T-cell (primary cell): ENCODE data around the gene PCDHB12. TPM values are rescaled to one million over a fixed set of nuclear protein-coding genes. Genes with fewer than 3 reads are reported as not detected.

Source experiments
- ATAC-seq, 4 experiments: fragments of 200-7000 bp in 3 of 4; fragments of 150-1000 bp in 1 of 4; cut with Tn5 transposase; replicated peaks in 1 of 4; 1 replicate in 3 of 4; 2 replicates in 1 of 4; pipeline ENCODE4 v1.10.0; 2021; ENCODE audit warnings: moderate library complexity in 3 of 4, mild to moderate bottlenecking in 2 of 4, moderate number of reproducible peaks in 1 of 4
- CTCF ChIA-PET, 2 donors: fragments of 300-600 bp; sonication (Branson Sonifier 250); formaldehyde crosslinking; loops; one replicate each; lab custom pipeline; 2022; ENCODE audit warnings: antibody characterized with exemption in 2 of 2; lab: Charles Lee
- POLR2A ChIA-PET, 2 donors: fragments of 300-600 bp; sonication (Branson Sonifier 250); formaldehyde crosslinking; loops; one replicate each; lab custom pipeline; 2022; ENCODE audit warnings: antibody characterized with exemption in 2 of 2; lab: Charles Lee
- DNase-seq, 35 experiments: peaks; one replicate each; pipeline versions ENCODE4 v3.0.0 to v3.0.0-alpha.2; 2013 to 2023
- H3K27ac ChIP-seq: one replicate; pipeline ENCODE4 v1.5.1; 2013; ENCODE audit warnings: low read length
- H3K27me3 ChIP-seq, 2 experiments: replicated peaks in 1 of 2; 1 replicate in 1 of 2; 2 replicates in 1 of 2; pipeline versions ENCODE4 v1.6.1 to v1.7.0; 2013; ENCODE audit warnings: low read length in 1 of 2, mixed read lengths in 1 of 2; ENCODE audit not compliant: control insufficient read depth in 2 of 2, insufficient read depth in 2 of 2; ENCODE audit errors: extremely low read depth in 1 of 2
- H3K36me3 ChIP-seq, 2 donors: 1 replicate in 1 of 2; 2 replicates in 1 of 2; pipeline versions ENCODE4 v1.6.1 to v1.7.0; 2013; ENCODE audit warnings: low read length in 1 of 2; ENCODE audit not compliant: control insufficient read depth in 2 of 2, insufficient read depth in 1 of 2; ENCODE audit errors: extremely low read depth in 1 of 2
- H3K4me1 ChIP-seq, 2 experiments: 1 replicate in 1 of 2; 2 replicates in 1 of 2; pipeline versions ENCODE4 v1.6.1 to v1.7.0; 2013; ENCODE audit warnings: low read length in 2 of 2, mixed read lengths in 1 of 2; ENCODE audit not compliant: insufficient read depth in 2 of 2, control insufficient read depth in 1 of 2; ENCODE audit errors: extremely low read depth in 1 of 2
- H3K4me3 ChIP-seq, 2 donors: 1 replicate in 1 of 2; 2 replicates in 1 of 2; pipeline versions ENCODE4 v1.5.1 to v1.7.0; 2013; ENCODE audit warnings: mild to moderate bottlenecking in 2 of 2, low read length in 1 of 2, moderate library complexity in 1 of 2; ENCODE audit not compliant: control insufficient read depth in 1 of 2; ENCODE audit errors: extremely low read depth in 1 of 2
- H3K9me3 ChIP-seq: 2 replicates; pipeline ENCODE4 v1.7.0; 2013
- H3K27ac Mint-ChIP-seq, 2 donors: one replicate each; pipeline ENCODE4 v1.8.0; 2020 to 2021; ENCODE audit warnings: mild to moderate bottlenecking in 2 of 2, mixed read lengths in 2 of 2
- H3K27me3 Mint-ChIP-seq, 2 donors: one replicate each; pipeline ENCODE4 v1.8.0; 2021 to 2022; ENCODE audit warnings: mixed read lengths in 2 of 2
- H3K36me3 Mint-ChIP-seq: one replicate; pipeline ENCODE4 v1.8.0; 2021; ENCODE audit warnings: mixed read lengths
- H3K4me1 Mint-ChIP-seq, 3 donors: one replicate each; pipeline ENCODE4 v1.8.0; 2020 to 2022; ENCODE audit warnings: mixed read lengths in 3 of 3, mild to moderate bottlenecking in 1 of 3
- H3K4me3 Mint-ChIP-seq, 3 donors: one replicate each; pipeline ENCODE4 v1.8.0; 2020 to 2022; ENCODE audit warnings: mild to moderate bottlenecking in 3 of 3, mixed read lengths in 3 of 3, moderate library complexity in 3 of 3
- H3K9me3 Mint-ChIP-seq, 3 donors: one replicate each; pipeline ENCODE4 v1.8.0; 2020 to 2022; ENCODE audit warnings: mixed read lengths in 3 of 3
- WGBS: methylation state at CpG from one replicate; pipeline ENCODE4 v1.1.5; 2013; ENCODE audit warnings: missing lambda C conversion rate; ENCODE audit not compliant: insufficient coverage; 5-methylcytosine and 5-hydroxymethylcytosine counted together
- total RNA-seq, 35 experiments: library from RNA in 6 of 35; stranded (reverse) in 6 of 35; fragments of 120-200 nt in 1 of 35; gene quantifications; one replicate each; pipeline versions ENCODE4 v1.2.1 to v1.2.4 and lab custom pipeline; 2013 to 2026

PCDHB12 gene
- total RNA-seq, 5 donors from 2014 or later (not counting 1 experiment from before 2014, with no cell fraction given) = not detected

DNA sequence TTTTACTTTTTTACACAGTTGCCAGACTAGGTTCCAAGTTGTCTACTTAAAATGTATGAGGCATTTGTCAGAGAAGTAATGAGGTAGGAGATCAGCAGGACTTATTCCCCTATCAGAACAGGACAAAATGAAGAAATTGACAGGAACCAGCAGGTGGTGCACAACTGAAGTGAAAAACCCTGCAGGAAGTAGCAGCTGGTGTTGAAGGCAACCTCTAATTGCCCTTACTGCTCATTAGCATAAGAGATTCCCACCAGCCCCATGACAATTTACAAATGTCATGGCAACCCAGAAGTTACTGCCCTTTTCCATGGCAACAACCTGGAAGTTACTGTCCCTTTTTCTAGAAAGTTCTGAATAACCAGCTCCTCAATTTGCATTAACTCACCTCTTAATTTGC, 42.1 kb downstream of the PCDHB12 start:
- H3K27ac ChIP-seq = no peak overlapping the region
- H3K36me3 ChIP-seq = no peaks in the 10 kb centered on the region
- peaks cover 9 to 68% (median 60%) of the 10 kb centered on the region in 3 donors for H3K9me3 Mint-ChIP-seq
- H3K4me3 ChIP-seq = no peak overlapping the region
- no peak overlapping the region for H3K4me3 Mint-ChIP-seq
- ChIA-PET POLR2A (no interaction called here), CTCF (interaction anchor here in 1 of 2 donors (0.6 kb wide), 1 partner anchor 1091 kb away, joined by 3 read pairs; no protein-coding TSS in a partner anchor)
- H3K27me3 Mint-ChIP-seq = peaks cover 2 to 5% of the 10 kb centered on the region in 2 donors
- DNase-seq (no peak), ATAC-seq (no peak)
- H3K27ac Mint-ChIP-seq = no peak overlapping the region
- H3K4me1 Mint-ChIP-seq = no peaks in the 10 kb centered on the region
- H3K36me3 Mint-ChIP-seq = peaks cover 25% of the 10 kb centered on the region
- H3K27me3 ChIP-seq = peaks cover 0 to 8% of the 10 kb centered on the region in 2 experiments
- peaks cover 12% of the 10 kb centered on the region for H3K9me3 ChIP-seq
- no peaks in the 10 kb centered on the region for H3K4me1 ChIP-seq

DNA sequence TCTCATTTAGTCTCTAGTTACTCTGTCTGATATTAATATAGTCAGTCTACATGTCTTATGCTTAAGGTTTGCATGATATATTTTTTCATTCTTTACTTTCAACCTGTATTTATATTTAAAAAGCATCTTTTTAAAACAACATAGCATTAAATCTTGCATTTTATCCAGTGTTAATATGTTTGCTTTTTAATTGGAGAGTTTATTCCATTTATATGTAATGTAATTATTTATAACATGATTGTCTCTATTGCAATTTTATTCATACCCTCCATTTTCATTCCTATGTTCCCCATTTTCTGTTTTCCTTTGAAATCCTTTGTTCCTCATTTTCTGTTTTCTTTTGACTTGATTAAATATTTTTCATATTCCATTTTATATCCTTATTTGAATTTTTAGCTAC, 49.9 kb downstream of the PCDHB12 start:
- Histone ChIP-seq H3K27me3 (no peaks in the 10 kb centered on the region), H3K9me3 (peaks cover 32% of the 10 kb centered on the region), H3K4me1 (no peaks in the 10 kb centered on the region), H3K36me3 (no peaks in the 10 kb centered on the region), H3K27ac (no peak overlapping the region), H3K4me3 (no peak overlapping the region)
- H3K27ac Mint-ChIP-seq = no peak overlapping the region
- ATAC-seq = no peak
- ChIA-PET POLR2A (no interaction called here), CTCF (no interaction called here)
- H3K36me3 Mint-ChIP-seq = peaks cover 38% of the 10 kb centered on the region
- no peak for DNase-seq
- no peaks in the 10 kb centered on the region for H3K27me3 Mint-ChIP-seq
- H3K4me3 Mint-ChIP-seq = no peak overlapping the region
- peaks cover 13 to 69% (median 60%) of the 10 kb centered on the region in 3 donors for H3K9me3 Mint-ChIP-seq
- H3K4me1 Mint-ChIP-seq = no peaks in the 10 kb centered on the region

DNA sequence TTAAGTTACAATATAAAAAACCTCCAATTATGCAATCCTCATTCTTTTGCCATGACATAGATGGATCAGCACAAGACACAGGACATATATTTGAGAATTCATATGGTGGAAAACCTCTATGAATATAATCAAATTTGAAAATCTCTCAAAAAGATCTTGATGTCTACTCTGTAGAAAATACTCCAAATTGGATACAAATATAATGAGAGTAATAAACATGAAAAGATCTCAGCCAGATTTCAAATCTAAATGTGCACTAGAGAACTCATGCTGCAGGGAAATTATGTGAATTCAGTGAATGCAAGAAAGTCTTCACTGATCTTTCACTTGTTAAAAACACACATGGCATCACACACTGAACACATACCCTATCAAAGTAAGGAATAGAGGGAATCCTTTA, 50.4 kb downstream of the PCDHB12 start:
- CTCF ChIA-PET = no interaction called here
- Histone ChIP-seq H3K27ac (no peak overlapping the region), H3K4me1 (no peaks in the 10 kb centered on the region), H3K27me3 (no peaks in the 10 kb centered on the region), H3K36me3 (no peaks in the 10 kb centered on the region), H3K9me3 (peaks cover 29% of the 10 kb centered on the region), H3K4me3 (no peak overlapping the region)
- ATAC-seq = no peak
- Mint-ChIP-seq H3K4me3 (no peak overlapping the region), H3K27ac (no peak overlapping the region), H3K4me1 (no peaks in the 10 kb centered on the region), H3K9me3 (peaks cover 15 to 67% (median 57%) of the 10 kb centered on the region in 3 donors), H3K36me3 (peaks cover 40% of the 10 kb centered on the region), H3K27me3 (no peaks in the 10 kb centered on the region)
- DNase-seq = no peak
- POLR2A ChIA-PET = no interaction called here

DNA sequence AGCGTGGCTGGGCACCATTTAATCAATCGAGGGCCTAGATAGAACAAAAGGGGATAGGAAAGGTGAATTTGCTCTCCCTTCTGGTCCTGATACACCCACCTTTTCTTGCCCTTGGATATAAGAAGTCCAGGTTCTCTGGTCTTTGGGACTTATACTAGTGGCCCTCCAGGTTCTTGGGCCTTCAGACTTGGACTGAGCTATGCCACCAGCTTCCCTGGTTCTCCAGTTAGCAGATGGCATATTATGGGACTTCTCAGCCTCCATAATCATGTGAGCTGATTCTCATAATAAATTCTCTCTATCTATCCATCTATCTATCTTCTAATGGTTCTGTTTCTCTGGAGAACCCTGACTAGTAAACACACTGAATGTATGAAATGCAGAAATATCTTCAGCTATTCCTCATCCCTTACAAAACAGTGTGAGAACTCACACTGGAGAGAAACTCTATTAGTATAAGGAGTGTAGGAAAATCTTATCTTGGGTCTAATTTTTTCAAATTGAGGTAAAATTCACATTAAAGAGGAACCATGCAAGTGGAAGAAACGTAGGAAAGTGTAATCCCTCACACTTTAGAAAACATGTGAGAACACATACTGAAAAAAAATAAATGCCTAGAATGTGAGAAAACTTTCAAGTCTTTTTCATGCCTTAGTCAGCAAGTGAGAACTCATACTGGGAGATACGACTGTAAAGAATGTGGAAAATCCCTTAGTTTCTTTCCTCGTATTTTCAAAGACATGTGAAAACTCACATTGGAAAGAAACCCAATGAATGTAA, 52.1 kb downstream of the PCDHB12 start:
- POLR2A ChIA-PET = no interaction called here
- Mint-ChIP-seq H3K36me3 (peaks cover 33% of the 10 kb centered on the region), H3K27ac (no peak overlapping the region), H3K4me1 (no peaks in the 10 kb centered on the region), H3K9me3 (peaks cover 8 to 64% (median 51%) of the 10 kb centered on the region in 3 donors), H3K4me3 (no peak overlapping the region), H3K27me3 (peaks cover 0 to 1% of the 10 kb centered on the region in 2 donors)
- DNase-seq = no peak
- CTCF ChIA-PET = no interaction called here
- Histone ChIP-seq H3K27me3 (no peaks in the 10 kb centered on the region), H3K27ac (no peak overlapping the region), H3K9me3 (peaks cover 37% of the 10 kb centered on the region), H3K4me3 (no peak overlapping the region), H3K4me1 (no peaks in the 10 kb centered on the region), H3K36me3 (no peaks in the 10 kb centered on the region)
- ATAC-seq = no peak
- WGBS = no CpG with 5 or more reads among the region's 5 CpGs

DNA sequence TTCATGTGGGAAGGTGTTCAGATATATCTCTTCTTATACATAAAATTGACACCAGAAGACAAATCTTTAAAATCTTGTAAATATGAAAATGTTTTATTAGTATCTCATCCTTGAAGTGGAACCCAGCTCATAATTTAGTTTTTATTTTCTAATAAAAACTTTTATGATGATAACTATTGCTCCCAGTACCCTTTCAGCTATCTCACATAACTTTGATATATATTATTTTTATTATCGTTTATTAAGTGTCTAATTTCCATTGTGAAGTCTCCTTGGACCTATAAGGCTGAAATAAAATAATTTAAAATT, 52.7 kb downstream of the PCDHB12 start:
- H3K4me3 Mint-ChIP-seq = no peak overlapping the region
- peaks cover 37% of the 10 kb centered on the region for H3K9me3 ChIP-seq

More for the DNA sequence above, 52.7 kb downstream of the PCDHB12 start:
- DNase-seq (no peak), ATAC-seq (no peak)
- ChIA-PET CTCF (no interaction called here), POLR2A (no interaction called here)
- Histone ChIP-seq H3K4me3 (no peak overlapping the region), H3K36me3 (no peaks in the 10 kb centered on the region), H3K4me1 (no peaks in the 10 kb centered on the region), H3K27ac (no peak overlapping the region), H3K27me3 (no peaks in the 10 kb centered on the region)
- peaks cover 14 to 64% (median 51%) of the 10 kb centered on the region in 3 donors for H3K9me3 Mint-ChIP-seq
- H3K36me3 Mint-ChIP-seq = peaks cover 36% of the 10 kb centered on the region
- no peak overlapping the region for H3K27ac Mint-ChIP-seq
- no CpG with 5 or more reads among the region's 1 CpG for WGBS
- peaks cover 0 to 3% of the 10 kb centered on the region in 2 donors for H3K27me3 Mint-ChIP-seq
- no peaks in the 10 kb centered on the region for H3K4me1 Mint-ChIP-seq

Other genes starting within 250 kb of the PCDHB12 start
- gene PCDHAC2, start 242.2 kb upstream of the PCDHB12 start, total RNA-seq = under 1 TPM in 1 of 5 donors, not detected in 4; 0.03 TPM
- not detected for gene PCDHB1, start 157.3 kb upstream of the PCDHB12 start, total RNA-seq
- gene PCDHB2, start 114.1 kb upstream of the PCDHB12 start, total RNA-seq = 1 to 10 TPM in 1 of 5 donors, under 1 TPM in 1, not detected in 3; 0.09 to 1.4 TPM
- gene PCDHB3, start 108.2 kb upstream of the PCDHB12 start, total RNA-seq = 1 to 10 TPM in 1 of 5 donors, not detected in 4; 1.2 TPM
- not detected for gene PCDHB4, start 86.9 kb upstream of the PCDHB12 start, total RNA-seq
- under 1 TPM in 3 of 5 donors, not detected in 2; 0.09 to 0.32 (median 0.30) TPM for gene PCDHB5, start 73.5 kb upstream of the PCDHB12 start, total RNA-seq
- gene PCDHB6, start 58.7 kb upstream of the PCDHB12 start, total RNA-seq = not detected
- gene PCDHB7, start 36.1 kb upstream of the PCDHB12 start, total RNA-seq = not detected
- gene PCDHB8, start 30.9 kb upstream of the PCDHB12 start, total RNA-seq = not detected
- not detected for gene PCDHB16, start 26.3 kb upstream of the PCDHB12 start, total RNA-seq
- gene PCDHB9, start 21.6 kb upstream of the PCDHB12 start, total RNA-seq = under 1 TPM in 3 of 5 donors, not detected in 2; 0.09 to 0.26 (median 0.23) TPM
- gene PCDHB10, start 16.4 kb upstream of the PCDHB12 start, total RNA-seq = not detected
- gene PCDHB11, start 9.1 kb upstream of the PCDHB12 start, total RNA-seq = not detected
- under 1 TPM in 1 of 5 donors, not detected in 4; 0.06 TPM for gene PCDHB13, start 5.2 kb downstream of the PCDHB12 start, total RNA-seq
- under 1 TPM in 1 of 5 donors, not detected in 4; 0.12 TPM for gene PCDHB14, start 14.6 kb downstream of the PCDHB12 start, total RNA-seq
- under 1 TPM in 2 of 5 donors, not detected in 3; 0.12 to 0.16 TPM for gene PCDHB15, start 36.7 kb downstream of the PCDHB12 start, total RNA-seq
- gene SLC25A2, start 95.3 kb downstream of the PCDHB12 start, total RNA-seq = 1 to 10 TPM in 2 of 5 donors, under 1 TPM in 2, not detected in 1; 0.49 to 2.0 (median 0.97) TPM
- gene TAF7, start 112.1 kb downstream of the PCDHB12 start, total RNA-seq = 100 to 1,000 TPM in 3 of 5 donors, 10 to 100 TPM in 2; 83.7 to 103 (median 101) TPM
- gene PCDHGA1, start 121.8 kb downstream of the PCDHB12 start, total RNA-seq = under 1 TPM in 4 of 5 donors, not detected in 1; 0.16 to 0.38 (median 0.31) TPM
- under 1 TPM in 2 of 5 donors, not detected in 3; 0.13 to 0.15 TPM for gene PCDHGA2, start 130.0 kb downstream of the PCDHB12 start, total RNA-seq
- under 1 TPM in 2 of 5 donors, not detected in 3; 0.09 to 0.20 TPM for gene PCDHGA3, start 135.1 kb downstream of the PCDHB12 start, total RNA-seq
- gene PCDHGB1, start 141.4 kb downstream of the PCDHB12 start, total RNA-seq = under 1 TPM in 2 of 5 donors, not detected in 3; 0.13 to 0.19 TPM
- under 1 TPM in 4 of 5 donors, not detected in 1; 0.18 to 0.37 (median 0.28) TPM for gene PCDHGA4, start 146.3 kb downstream of the PCDHB12 start, total RNA-seq
- gene PCDHGB2, start 151.3 kb downstream of the PCDHB12 start, total RNA-seq = under 1 TPM; 0.16 to 0.62 (median 0.47) TPM
- gene PCDHGA5, start 155.4 kb downstream of the PCDHB12 start, total RNA-seq = under 1 TPM in 3 of 5 donors, not detected in 2; 0.06 to 0.43 (median 0.41) TPM
- gene PCDHGB3, start 161.5 kb downstream of the PCDHB12 start, total RNA-seq = under 1 TPM; 0.20 to 0.85 (median 0.41) TPM
- under 1 TPM; 0.19 to 0.64 (median 0.28) TPM for gene PCDHGA6, start 165.2 kb downstream of the PCDHB12 start, total RNA-seq
- gene PCDHGA7, start 174.0 kb downstream of the PCDHB12 start, total RNA-seq = under 1 TPM; 0.16 to 0.53 (median 0.21) TPM
- gene PCDHGB4, start 179.0 kb downstream of the PCDHB12 start, total RNA-seq = under 1 TPM; 0.09 to 0.29 (median 0.19) TPM
- under 1 TPM in 3 of 5 donors, not detected in 2; 0.05 to 0.13 (median 0.09) TPM for gene PCDHGA8, start 183.9 kb downstream of the PCDHB12 start, total RNA-seq
- under 1 TPM; 0.26 to 0.96 (median 0.39) TPM for gene PCDHGB5, start 189.2 kb downstream of the PCDHB12 start, total RNA-seq
- under 1 TPM in 4 of 5 donors, not detected in 1; 0.14 to 0.26 (median 0.19) TPM for gene PCDHGA9, start 194.1 kb downstream of the PCDHB12 start, total RNA-seq
- under 1 TPM in 4 of 5 donors, not detected in 1; 0.19 to 0.59 (median 0.37) TPM for gene PCDHGB6, start 199.3 kb downstream of the PCDHB12 start, total RNA-seq
- under 1 TPM; 0.10 to 0.53 (median 0.32) TPM for gene PCDHGA10, start 204.3 kb downstream of the PCDHB12 start, total RNA-seq
- gene PCDHGB7, start 209.0 kb downstream of the PCDHB12 start, total RNA-seq = under 1 TPM; 0.16 to 0.33 (median 0.22) TPM
- under 1 TPM in 4 of 5 donors, not detected in 1; 0.06 to 0.44 (median 0.11) TPM for gene PCDHGA11, start 212.3 kb downstream of the PCDHB12 start, total RNA-seq
- under 1 TPM in 4 of 5 donors, not detected in 1; 0.09 to 0.53 (median 0.22) TPM for gene PCDHGA12, start 221.8 kb downstream of the PCDHB12 start, total RNA-seq